Measurements from ENCODE around the gene CD300LF.

DNA sequence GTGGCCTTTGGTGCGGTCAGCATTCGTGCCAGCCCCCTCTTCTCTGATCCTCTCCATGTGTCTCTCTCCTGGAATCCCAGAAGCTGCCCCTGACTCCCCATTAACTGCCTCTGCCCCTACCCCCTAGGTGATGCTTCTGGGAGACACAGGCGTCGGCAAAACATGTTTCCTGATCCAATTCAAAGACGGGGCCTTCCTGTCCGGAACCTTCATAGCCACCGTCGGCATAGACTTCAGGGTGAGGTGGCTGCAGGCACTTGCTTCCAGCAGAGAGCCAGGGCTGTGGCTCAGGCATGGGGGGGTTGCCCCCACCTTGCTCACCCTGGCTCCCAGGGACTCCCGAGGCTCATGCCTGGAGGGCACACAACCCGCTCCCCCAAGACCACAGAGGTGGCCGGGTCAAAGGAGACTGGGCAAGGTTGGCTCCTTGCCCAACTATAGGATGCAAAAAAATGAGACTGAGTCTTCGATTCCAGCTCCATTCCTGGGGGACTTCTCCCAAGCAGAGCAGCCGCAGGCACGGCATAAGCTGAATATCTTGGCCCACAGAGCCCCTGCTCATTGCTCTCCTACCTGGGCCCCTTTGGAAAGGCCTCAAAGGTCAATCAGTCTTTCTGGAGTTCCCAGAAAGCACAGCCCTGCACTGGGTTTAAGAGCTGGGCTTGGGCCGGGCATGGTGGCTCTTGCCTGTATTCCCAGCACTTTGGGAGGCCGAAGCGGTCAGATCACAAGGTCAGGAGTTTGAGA lies 28.1 kb upstream of the CD300LF start:
- TF ChIP-seq POLR2AphosphoS5 (IDR thresholded peaks at IDR 0.05; ENCODE audit: low read depth, low read length) = no peak
- no peak for TF ChIP-seq REST (IDR thresholded peaks at IDR 0.05; ENCODE audit: insufficient read depth in 1 of 2, low read depth in 2 of 2, low read length in 2 of 2)
- no peak for TF ChIP-seq TAF1 (IDR thresholded peaks at IDR 0.05; ENCODE audit: borderline replicate concordance, insufficient read depth, low read length)
